Neuronal stem cell (in vitro differentiated cells): ENCODE data around the gene KLK6.

Experiments
- DNase-seq: peaks from one replicate; pipeline ENCODE4 v3.0.0-alpha.2; 2013; ENCODE audit warnings: low spot score
- H2AFZ ChIP-seq: one replicate; pipeline ENCODE4 v1.6.1; 2013; ENCODE audit warnings: mild to moderate bottlenecking, low read length, inconsistent platforms
- H2AK5ac ChIP-seq: 2 replicates; pipeline ENCODE4 v1.6.1; 2013; ENCODE audit warnings: low read depth, mild to moderate bottlenecking, inconsistent platforms, low read length, moderate library complexity, mixed read lengths
- H2BK120ac ChIP-seq: 2 replicates; pipeline ENCODE4 v1.6.1; 2013; ENCODE audit warnings: low read depth, mild to moderate bottlenecking, inconsistent platforms, low read length, moderate library complexity, mixed read lengths
- H2BK12ac ChIP-seq: one replicate; pipeline ENCODE4 v1.6.1; 2013; ENCODE audit warnings: low read length, inconsistent platforms
- H2BK15ac ChIP-seq: 2 replicates; pipeline ENCODE4 v1.6.1; 2013; ENCODE audit warnings: mild to moderate bottlenecking, low read length, inconsistent platforms, mixed read lengths
- H2BK5ac ChIP-seq: one replicate; pipeline ENCODE4 v1.6.1; 2013; ENCODE audit warnings: inconsistent platforms, mild to moderate bottlenecking, low read length, moderate library complexity
- H3K14ac ChIP-seq: one replicate; pipeline ENCODE4 v1.6.1; 2013; ENCODE audit warnings: low read length, inconsistent platforms
- H3K18ac ChIP-seq: 2 replicates; pipeline ENCODE4 v1.6.1; 2013; ENCODE audit warnings: low read length, inconsistent platforms
- H3K23ac ChIP-seq: 2 replicates; pipeline ENCODE4 v1.6.1; 2013; ENCODE audit warnings: low read depth, mild to moderate bottlenecking, mixed read lengths, low read length, inconsistent platforms; ENCODE audit not compliant: poor library complexity
- H3K27ac ChIP-seq: replicated peaks from 3 replicates; pipeline ENCODE4 v1.5.1; 2013; ENCODE audit warnings: low read length, inconsistent platforms
- H3K27me3 ChIP-seq, 3 experiments: 2 replicates each; pipeline ENCODE4 v1.6.1; 2013; ENCODE audit warnings: low read length in 3 of 3, mild to moderate bottlenecking in 2 of 3, inconsistent platforms in 1 of 3, low read depth in 1 of 3, mixed read lengths in 1 of 3, moderate library complexity in 1 of 3; ENCODE audit not compliant: control insufficient read depth in 3 of 3, insufficient read depth in 3 of 3
- H3K36me3 ChIP-seq, 2 donors: replicated peaks in 1 of 2; 2 replicates each; pipeline ENCODE4 v1.6.1; 2013; ENCODE audit warnings: low read length in 2 of 2; ENCODE audit not compliant: control insufficient read depth in 2 of 2, insufficient read depth in 2 of 2
- H3K4ac ChIP-seq: 2 replicates; pipeline ENCODE4 v1.6.1; 2013; ENCODE audit warnings: inconsistent platforms, mild to moderate bottlenecking, low read length, moderate library complexity
- H3K4me1 ChIP-seq, 2 donors: 1 replicate in 1 of 2; 2 replicates in 1 of 2; pipeline ENCODE4 v1.6.1; 2013; ENCODE audit warnings: low read length in 2 of 2, low read depth in 1 of 2; ENCODE audit not compliant: control insufficient read depth in 2 of 2, insufficient read depth in 1 of 2
- H3K4me2 ChIP-seq: one replicate; pipeline ENCODE4 v1.6.1; 2013; ENCODE audit warnings: mild to moderate bottlenecking, low read length, inconsistent platforms; ENCODE audit not compliant: insufficient read depth, poor library complexity, severe bottlenecking
- H3K4me3 ChIP-seq, 2 donors: 2 replicates each; pipeline ENCODE4 v1.5.1; 2013; ENCODE audit warnings: low read length in 2 of 2, mild to moderate bottlenecking in 2 of 2, inconsistent platforms in 1 of 2, moderate library complexity in 1 of 2
- H3K79me1 ChIP-seq: one replicate; pipeline ENCODE4 v1.6.1; 2013; ENCODE audit warnings: low read depth, mild to moderate bottlenecking, inconsistent platforms, low read length, moderate library complexity
- H3K9ac ChIP-seq: one replicate; pipeline ENCODE4 v1.6.1; 2013; ENCODE audit warnings: mild to moderate bottlenecking, low read depth, low read length, inconsistent platforms; ENCODE audit not compliant: poor library complexity
- H3K9me3 ChIP-seq, 2 donors: replicated peaks in 1 of 2; 2 replicates each; pipeline versions ENCODE3 to v1.6.1; 2013; ENCODE audit warnings: low read length in 2 of 2, mild to moderate bottlenecking in 2 of 2, inconsistent platforms in 1 of 2, low read depth in 1 of 2, mixed read lengths in 1 of 2, moderate library complexity in 1 of 2; ENCODE audit not compliant: control insufficient read depth in 2 of 2, insufficient read depth in 1 of 2
- H4K8ac ChIP-seq: one replicate; pipeline ENCODE4 v1.6.1; 2013; ENCODE audit warnings: low read depth, mild to moderate bottlenecking, inconsistent platforms, low read length, moderate library complexity
- H4K91ac ChIP-seq: one replicate; pipeline ENCODE4 v1.6.1; 2013; ENCODE audit warnings: low read length, low read depth, mild to moderate bottlenecking, inconsistent platforms; ENCODE audit not compliant: poor library complexity
- WGBS, 2 donors: extraction: QIAGEN DNeasy Blood & Tissue Kit; methylation state at CpG; one replicate each; pipeline ENCODE4 v1.1.7; 2013; ENCODE audit warnings: missing lambda C conversion rate in 2 of 2, mixed read lengths in 1 of 2; ENCODE audit not compliant: insufficient read length in 2 of 2, insufficient replicate concordance in 1 of 2; ENCODE audit errors: extremely low coverage in 2 of 2; 5-methylcytosine and 5-hydroxymethylcytosine counted together

KLK6 gene

DNA sequence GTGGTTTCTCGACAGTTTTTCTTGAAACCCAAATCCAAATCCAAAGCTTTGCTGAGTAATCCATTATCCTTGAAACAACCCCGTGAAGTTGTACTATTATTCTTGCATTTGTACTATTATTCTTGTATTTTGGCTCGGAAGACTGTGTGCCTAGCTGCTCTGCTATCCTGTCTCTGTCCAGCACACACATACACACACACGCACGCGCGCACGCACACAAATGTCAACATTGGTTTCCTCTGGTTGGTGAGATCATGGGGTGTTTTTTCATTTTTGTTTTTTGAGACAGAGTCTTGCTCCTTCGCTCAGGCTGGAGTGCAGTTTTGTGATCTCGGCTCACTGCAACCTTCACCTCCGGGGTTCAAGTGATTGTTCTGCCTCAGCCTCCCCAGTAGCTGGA lies 43.2 kb downstream of the KLK6 start:
- Histone ChIP-seq H3K27ac (no peak overlapping the region), H3K36me3 (no peaks in the 10 kb centered on the region), H3K14ac (no peak overlapping the region), H3K4me3 (no peak overlapping the region), H3K4ac (no peak overlapping the region), H3K79me1 (no peaks in the 10 kb centered on the region), H4K8ac (no peak overlapping the region), H3K9me3 (peaks cover 0 to 2% of the 10 kb centered on the region in 2 donors), H2AK5ac (no peak overlapping the region), H4K91ac (no peak overlapping the region), H2BK12ac (no peak overlapping the region), H3K27me3 (peaks cover 0 to 14% (median 7%) of the 10 kb centered on the region in 3 experiments), H2BK5ac (no peak overlapping the region), H2BK15ac (no peak overlapping the region), H2AFZ (no peak overlapping the region), H3K23ac (no peak overlapping the region), H3K18ac (no peak overlapping the region), H3K4me2 (no peak overlapping the region), H2BK120ac (no peak overlapping the region), H3K4me1 (no peaks in the 10 kb centered on the region), H3K9ac (no peak overlapping the region)
- DNase-seq = no peak
- no CpG with 5 or more reads among the region's 11 CpGs for WGBS, 2 donors

DNA sequence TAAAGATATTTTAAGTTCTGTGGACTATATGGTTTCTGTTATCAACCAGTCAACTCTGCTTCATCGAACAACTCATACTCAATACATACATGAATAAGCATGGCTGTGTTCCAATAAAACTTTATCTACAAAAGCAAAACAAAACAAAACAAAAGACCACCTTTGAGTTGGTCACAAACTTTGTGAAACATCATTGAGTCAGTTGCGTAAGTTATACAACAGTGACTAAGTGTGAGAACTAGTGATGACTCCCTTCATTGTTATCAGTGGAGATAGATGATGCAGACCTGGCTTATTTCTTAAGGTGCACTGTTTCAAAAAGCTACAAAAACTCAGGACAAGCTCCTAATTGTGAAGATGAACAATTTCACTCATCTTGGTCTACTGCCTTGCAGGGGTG lies 43.7 kb downstream of the KLK6 start:
- no peak for DNase-seq
- Histone ChIP-seq H2BK5ac (no peak overlapping the region), H3K79me1 (no peaks in the 10 kb centered on the region), H2AK5ac (no peak overlapping the region), H2BK15ac (no peak overlapping the region), H3K9me3 (peaks cover 0 to 2% of the 10 kb centered on the region in 2 donors), H3K23ac (no peak overlapping the region), H3K36me3 (no peaks in the 10 kb centered on the region), H4K8ac (no peak overlapping the region), H2AFZ (no peak overlapping the region), H3K18ac (no peak overlapping the region), H4K91ac (no peak overlapping the region), H3K14ac (no peak overlapping the region), H2BK120ac (no peak overlapping the region), H3K4me1 (no peaks in the 10 kb centered on the region), H3K9ac (no peak overlapping the region), H3K4me2 (no peak overlapping the region), H2BK12ac (no peak overlapping the region), H3K27me3 (peaks cover 0 to 14% (median 7%) of the 10 kb centered on the region in 3 experiments), H3K4ac (no peak overlapping the region), H3K27ac (no peak overlapping the region), H3K4me3 (no peak overlapping the region)
- WGBS, 2 donors = no CpG with 5 or more reads among the region's 2 CpGs

DNA sequence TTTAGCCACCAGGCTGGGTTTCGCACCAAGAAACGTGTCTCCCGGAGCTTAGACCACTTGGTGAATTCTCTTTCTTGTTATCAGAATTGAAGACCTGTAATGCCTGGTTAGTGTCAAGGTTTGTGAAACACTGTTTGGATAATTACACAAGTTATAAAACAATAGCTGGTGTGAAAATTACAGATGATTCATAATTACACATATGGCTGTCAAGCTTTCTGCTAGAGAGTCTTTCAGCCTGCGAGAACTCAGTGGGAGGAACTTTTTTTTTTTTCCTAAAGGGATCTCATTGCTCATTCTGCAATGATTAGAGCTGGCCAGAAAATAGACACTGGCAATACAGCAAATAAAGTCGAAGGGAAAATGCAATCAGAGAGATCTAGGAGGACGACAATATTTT lies 44.8 kb downstream of the KLK6 start:
- Histone ChIP-seq H3K23ac (no peak overlapping the region), H4K91ac (no peak overlapping the region)

DNA sequence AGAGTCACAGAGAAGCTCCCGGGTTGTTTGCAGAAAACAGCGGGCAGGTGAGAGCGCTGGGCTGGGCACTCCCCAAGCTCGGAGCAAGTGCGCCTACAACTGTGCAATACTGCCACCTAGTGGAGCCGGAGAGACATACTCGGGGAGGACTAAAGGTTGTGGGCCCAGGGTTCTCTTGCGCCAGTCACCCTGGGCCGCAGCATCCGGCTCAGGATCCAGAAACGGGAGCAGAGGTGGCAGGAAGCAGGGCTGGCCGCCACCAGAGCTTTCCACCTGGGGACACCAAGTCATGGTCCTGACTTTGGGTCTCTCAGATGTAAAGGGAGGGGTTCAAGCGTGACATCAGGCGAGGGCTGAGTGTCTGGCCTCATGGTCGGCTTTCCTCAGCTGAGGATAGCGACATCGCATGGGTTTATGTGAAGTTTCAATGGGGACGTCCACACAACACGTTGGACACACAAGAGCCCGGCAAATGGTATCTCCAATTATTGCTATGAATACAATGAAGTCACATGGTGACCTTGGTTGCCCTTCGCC lies 47.0 kb downstream of the KLK6 start:
- Histone ChIP-seq H4K8ac (peak overlapping the region; percentile 84), H2AK5ac (peak overlapping the region; percentile 58), H3K36me3 (no peaks in the 10 kb centered on the region), H3K4me2 (no peak overlapping the region), H3K18ac (no peak overlapping the region), H3K23ac (no peak overlapping the region), H2BK12ac (no peak overlapping the region), H2BK120ac (no peak overlapping the region), H3K4me3 (no peak overlapping the region), H4K91ac (peak overlapping the region; percentile 38), H3K27me3 (peaks cover 0 to 12% (median 11%) of the 10 kb centered on the region in 3 experiments), H3K27ac (no peak overlapping the region), H3K79me1 (no peaks in the 10 kb centered on the region), H3K14ac (no peak overlapping the region), H2BK5ac (no peak overlapping the region), H3K9ac (no peak overlapping the region), H3K4me1 (no peaks in the 10 kb centered on the region), H2AFZ (peak overlapping the region; percentile 80), H2BK15ac (no peak overlapping the region), H3K9me3 (no peaks in the 10 kb centered on the region), H3K4ac (no peak overlapping the region)
- DNase-seq = peak; percentile 87
- no CpG with 5 or more reads among the region's 21 CpGs for WGBS, 2 donors

More for the DNA sequence above, 44.8 kb downstream of the KLK6 start:
- H3K4ac ChIP-seq = no peak overlapping the region
- no peak overlapping the region for H3K14ac ChIP-seq
- H2AFZ ChIP-seq = no peak overlapping the region
- H4K8ac ChIP-seq = no peak overlapping the region
- no peak overlapping the region for H3K4me2 ChIP-seq
- H3K9ac ChIP-seq = no peak overlapping the region
- no peak overlapping the region for H3K27ac ChIP-seq
- H2BK15ac ChIP-seq = no peak overlapping the region
- no peak overlapping the region for H2BK12ac ChIP-seq
- H3K36me3 ChIP-seq = no peaks in the 10 kb centered on the region
- H2BK120ac ChIP-seq = no peak overlapping the region
- WGBS, 2 donors = no CpG with 5 or more reads among the region's 6 CpGs
- no peak for DNase-seq
- H3K27me3 ChIP-seq = peaks cover 0 to 12% (median 11%) of the 10 kb centered on the region in 3 experiments
- H3K4me3 ChIP-seq = no peak overlapping the region
- no peak overlapping the region for H2AK5ac ChIP-seq
- no peaks in the 10 kb centered on the region for H3K79me1 ChIP-seq
- H2BK5ac ChIP-seq = no peak overlapping the region
- no peak overlapping the region for H3K18ac ChIP-seq
- H3K9me3 ChIP-seq = no peaks in the 10 kb centered on the region
- H3K4me1 ChIP-seq = no peaks in the 10 kb centered on the region
